Common myeloid progenitor, CD34-positive (primary cell): ENCODE measurements around the gene CAMKK1.
A peak's percentile ranks its signal among the peaks of the same experiment; 100 is the strongest.

ENCODE experiments used
- CTCF ChIA-PET: fragments of 350-600 bp; sonication (Branson Sonifier 250); formaldehyde crosslinking; loops from one replicate; lab custom pipeline; 2021; ENCODE audit warnings: antibody characterized with exemption; lab: Charles Lee
- POLR2A ChIA-PET: fragments of 350-600 bp; sonication (Branson Sonifier 250); formaldehyde crosslinking; loops from one replicate; lab custom pipeline; 2021; ENCODE audit warnings: antibody characterized with exemption; lab: Charles Lee
- DNase-seq, 3 donors: peaks; one replicate each; pipeline versions ENCODE4 v3.0.0 to v3.0.0-alpha.2; 2013
- H3K27ac ChIP-seq, 2 experiments: 1 replicate in 1 of 2; 2 replicates in 1 of 2; pipeline ENCODE4 v1.7.0; 2013; ENCODE audit warnings: inconsistent platforms in 2 of 2, low read length in 2 of 2, mild to moderate bottlenecking in 2 of 2, low read depth in 1 of 2, moderate library complexity in 1 of 2; ENCODE audit not compliant: severe bottlenecking in 2 of 2, insufficient read depth in 1 of 2, poor library complexity in 1 of 2
- H3K27me3 ChIP-seq, 5 experiments: replicated peaks in 2 of 5; 1 replicate in 3 of 5; 2 replicates in 2 of 5; pipeline versions ENCODE4 v1.6.1 to v1.7.0; 2013; ENCODE audit warnings: low read length in 4 of 5, mild to moderate bottlenecking in 2 of 5, moderate library complexity in 2 of 5, inconsistent platforms in 1 of 5; ENCODE audit not compliant: insufficient read depth in 5 of 5, control insufficient read depth in 4 of 5
- H3K36me3 ChIP-seq, 4 experiments: 1 replicate in 2 of 4; 2 replicates in 2 of 4; pipeline versions ENCODE4 v1.6.1 to v1.7.0; 2013; ENCODE audit warnings: low read length in 3 of 4, control low read depth in 1 of 4, mild to moderate bottlenecking in 1 of 4; ENCODE audit not compliant: control insufficient read depth in 4 of 4, insufficient read depth in 4 of 4
- H3K4me1 ChIP-seq, 4 experiments: 1 replicate in 3 of 4; 2 replicates in 1 of 4; pipeline versions ENCODE4 v1.6.1 to v1.7.1; 2013; ENCODE audit warnings: low read length in 3 of 4, mild to moderate bottlenecking in 3 of 4, control low read depth in 1 of 4, inconsistent platforms in 1 of 4, moderate library complexity in 1 of 4; ENCODE audit not compliant: control insufficient read depth in 4 of 4, insufficient read depth in 4 of 4; ENCODE audit errors: control extremely low read depth in 1 of 4
- H3K4me3 ChIP-seq, 7 experiments: 1 replicate in 4 of 7; 2 replicates in 3 of 7; pipeline versions ENCODE4 v1.5.1 to v1.7.0; 2013; ENCODE audit warnings: mild to moderate bottlenecking in 7 of 7, low read length in 6 of 7, moderate library complexity in 6 of 7, inconsistent platforms in 2 of 7, low read depth in 2 of 7, control low read depth in 1 of 7; ENCODE audit not compliant: insufficient read depth in 4 of 7, control insufficient read depth in 1 of 7; ENCODE audit errors: extremely low read depth in 1 of 7
- H3K9me3 ChIP-seq, 5 experiments: 1 replicate in 4 of 5; 2 replicates in 1 of 5; pipeline versions ENCODE4 v1.6.1 to v1.7.1; 2013; ENCODE audit warnings: low read length in 4 of 5, mild to moderate bottlenecking in 2 of 5, inconsistent platforms in 1 of 5, low read depth in 1 of 5, moderate library complexity in 1 of 5; ENCODE audit not compliant: control insufficient read depth in 4 of 5, insufficient read depth in 2 of 5; ENCODE audit errors: control extremely low read depth in 1 of 5
- WGBS: methylation state at CpG from one replicate; pipeline ENCODE4 v1.1.5; 2013; ENCODE audit not compliant: insufficient coverage; 5-methylcytosine and 5-hydroxymethylcytosine counted together

The CAMKK1 gene

GRCh38 chr17:3828151-3828851 is 64.6 kb downstream of the CAMKK1 start:
- CTCF ChIA-PET = interaction anchor here (0.6 to 7.8 kb wide), 22 partner anchors 10 to 265 kb away, joined by 3 to 267 read pairs (median 6); partner anchors contain the start of gene ITGAE
- no peak overlapping the region for H3K4me3 ChIP-seq
- no peaks in the 10 kb centered on the region for H3K4me1 ChIP-seq
- H3K27ac ChIP-seq = no peak overlapping the region
- DNase-seq = no peak
- peaks cover 23 to 56% (median 41%) of the 10 kb centered on the region in 4 experiments for H3K36me3 ChIP-seq
- H3K9me3 ChIP-seq = no peaks in the 10 kb centered on the region
- whole genome bisulfite sequencing = 97% methylated on average over 6 of the region's 7 CpGs
- H3K27me3 ChIP-seq = no peaks in the 10 kb centered on the region
- POLR2A ChIA-PET = no interaction called here

DNA sequence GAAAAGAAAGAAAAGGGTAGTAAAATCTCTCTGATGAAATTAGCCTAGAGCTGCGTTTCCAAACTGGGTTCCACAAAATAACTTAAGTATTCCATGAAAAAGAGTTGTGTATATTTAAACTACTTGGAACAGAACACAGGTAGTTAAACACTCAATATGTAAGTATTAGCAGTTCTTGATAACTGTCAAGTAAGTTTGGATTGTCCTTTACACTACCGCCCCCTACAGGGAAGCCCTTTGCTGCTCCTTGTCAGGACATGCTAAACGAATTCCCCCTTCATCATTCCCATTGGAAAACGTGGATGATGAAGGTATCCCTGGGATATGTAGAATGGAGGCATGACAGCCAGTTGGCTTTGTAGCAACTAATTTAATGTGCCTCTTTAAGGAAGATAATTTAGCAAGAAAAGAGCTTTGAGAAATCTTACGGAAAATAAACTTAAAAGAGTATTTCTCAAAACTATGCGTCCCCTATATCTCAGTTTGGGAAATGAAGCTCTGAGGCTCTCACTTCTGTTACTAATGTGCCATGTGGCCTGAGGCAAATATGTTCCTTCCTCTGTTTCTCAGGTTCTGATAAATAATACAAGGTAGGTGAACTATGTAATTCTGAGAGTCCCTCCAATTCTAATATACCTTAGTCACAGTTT is 65.6 kb downstream of the CAMKK1 start:
- Histone ChIP-seq H3K27ac (no peak overlapping the region), H3K27me3 (no peaks in the 10 kb centered on the region), H3K4me3 (no peak overlapping the region), H3K36me3 (peaks cover 24 to 57% (median 42%) of the 10 kb centered on the region in 4 experiments), H3K4me1 (peaks cover 0 to 5% (median 0%) of the 10 kb centered on the region in 4 experiments), H3K9me3 (no peaks in the 10 kb centered on the region)
- DNase-seq = peak; percentile 78 to 89 (median 85)
- POLR2A ChIA-PET = no interaction called here
- CTCF ChIA-PET = interaction anchor here (0.6 to 7.8 kb wide), 29 partner anchors 9 to 266 kb away, joined by 3 to 267 read pairs (median 5); partner anchors contain the start of genes ITGAE and P2RX5
- WGBS = 100% methylated on average over 3 of the region's 6 CpGs

GRCh38 chr17:3826191-3826590 is 66.7 kb downstream of the CAMKK1 start:
- Histone ChIP-seq H3K27me3 (no peaks in the 10 kb centered on the region), H3K4me3 (no peak overlapping the region), H3K36me3 (peaks cover 30 to 64% (median 46%) of the 10 kb centered on the region in 4 experiments), H3K27ac (no peak overlapping the region), H3K9me3 (no peaks in the 10 kb centered on the region), H3K4me1 (peaks cover 0 to 5% (median 0%) of the 10 kb centered on the region in 4 experiments)
- ChIA-PET POLR2A (no interaction called here), CTCF (interaction anchor here (0.6 to 7.8 kb wide), 13 partner anchors 18 to 163 kb away, joined by 3 to 267 read pairs (median 4); partner anchors contain the start of genes HASPIN and P2RX5)
- WGBS = 97% methylated on average over 4 of the region's 4 CpGs
- no peak for DNase-seq

DNA sequence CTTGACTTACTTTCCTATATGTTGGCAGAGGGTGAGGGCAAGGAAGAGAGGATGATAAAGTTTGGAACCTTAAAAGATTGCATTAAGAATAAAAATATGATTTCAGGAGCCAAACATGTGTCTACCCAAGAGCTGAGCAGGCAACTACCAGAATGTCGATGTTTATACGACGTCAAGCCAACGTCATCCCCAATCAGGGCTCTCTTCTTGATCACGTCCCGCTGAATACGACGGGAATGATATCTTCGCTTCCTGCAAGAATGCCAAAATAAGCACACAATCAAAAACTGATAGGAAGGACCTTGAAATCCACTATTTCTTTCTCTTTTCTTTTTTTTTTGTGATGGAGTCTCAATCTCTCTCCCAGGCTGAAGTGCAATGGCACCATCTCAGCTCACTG is 71.8 kb downstream of the CAMKK1 start:
- POLR2A ChIA-PET = interaction anchor here (0.7 kb wide), 1 partner anchor 17 kb away, joined by 14 read pairs; no protein-coding TSS in a partner anchor
- no peak for DNase-seq
- Histone ChIP-seq H3K4me1 (peaks cover 0 to 5% (median 0%) of the 10 kb centered on the region in 4 experiments), H3K9me3 (no peaks in the 10 kb centered on the region), H3K36me3 (peaks cover 33 to 78% (median 54%) of the 10 kb centered on the region in 4 experiments), H3K4me3 (no peak overlapping the region), H3K27me3 (no peaks in the 10 kb centered on the region), H3K27ac (no peak overlapping the region)
- CTCF ChIA-PET = interaction anchor here (1.2 to 1.4 kb wide), 2 partner anchors 83 to 138 kb away, joined by 3 to 5 read pairs; no protein-coding TSS in a partner anchor
- WGBS = 99% methylated on average over 9 of the region's 9 CpGs

- no peaks in the 10 kb centered on the region for H3K9me3 ChIP-seq
- no peak for DNase-seq
- H3K27me3 ChIP-seq = no peaks in the 10 kb centered on the region
- WGBS = 92% methylated on average over 6 of the region's 6 CpGs
- H3K27ac ChIP-seq = no peak overlapping the region
- POLR2A ChIA-PET = no interaction called here
- H3K36me3 ChIP-seq = peaks cover 31 to 80% (median 58%) of the 10 kb centered on the region in 4 experiments
- CTCF ChIA-PET = interaction anchor here (1.1 to 2.5 kb wide), 3 partner anchors 9 to 101 kb away, joined by 4 to 20 read pairs (median 6); no protein-coding TSS in a partner anchor
- peaks cover 0 to 5% (median 0%) of the 10 kb centered on the region in 4 experiments for H3K4me1 ChIP-seq
- H3K4me3 ChIP-seq = no peak overlapping the region
Observed at GRCh38 chr17:3818786-3819185, 74.1 kb downstream of the CAMKK1 start.

GRCh38 chr17:3817851-3818605 is 74.8 kb downstream of the CAMKK1 start:
- Histone ChIP-seq H3K27me3 (no peaks in the 10 kb centered on the region), H3K4me1 (peaks cover 0 to 5% (median 0%) of the 10 kb centered on the region in 4 experiments), H3K27ac (no peak overlapping the region), H3K9me3 (no peaks in the 10 kb centered on the region), H3K4me3 (no peak overlapping the region), H3K36me3 (peaks cover 30 to 82% (median 58%) of the 10 kb centered on the region in 4 experiments)
- POLR2A ChIA-PET = no interaction called here
- CTCF ChIA-PET = interaction anchor here (1.0 to 2.5 kb wide), 5 partner anchors 9 to 135 kb away, joined by 3 to 20 read pairs (median 4); no protein-coding TSS in a partner anchor
- DNase-seq = no peak
- 98% methylated on average over 10 of the region's 12 CpGs for WGBS
